SK-N-SH (cell line): ENCODE data around the gene SLC25A44. TPM values are rescaled to one million over a fixed set of nuclear protein-coding genes. Genes with fewer than 3 reads are reported as not detected.

Source experiments
- CTCF ChIA-PET: fragments of 300-600, 350-600 bp; formaldehyde crosslinking; extraction: SDS; loops from one replicate; lab custom pipeline; 2021; lab: Yijun Ruan, JAX
- POLR2A ChIA-PET: fragments of 350-600 bp; sonication (Branson Sonifier 250); formaldehyde crosslinking; extraction: SDS; loops from one replicate; lab custom pipeline; 2020; ENCODE audit warnings: antibody characterized with exemption, inconsistent platforms; lab: Yijun Ruan, JAX
- DNase-seq: peaks from one replicate; pipeline ENCODE4 v3.0.0; 2012
- H2AFZ ChIP-seq: fragments of 200-600 bp; sonication (generic); 2 replicates; pipeline ENCODE4 v1.8.1; 2016; ENCODE audit warnings: antibody characterized with exemption, mild to moderate bottlenecking, low read depth
- H3F3A ChIP-seq: fragments of 200-600 bp; sonication (generic); replicated peaks from 2 replicates; pipeline ENCODE3; 2016; ENCODE audit warnings: antibody characterized with exemption, mild to moderate bottlenecking; ENCODE audit not compliant: insufficient read depth
- H3K27ac ChIP-seq, 2 experiments: fragments of 200-500 bp in 1 of 2; fragments of 200-600 bp in 1 of 2; sonication (Bioruptor generic) in 1 of 2; sonication (generic), shearing (Covaris generic) in 1 of 2; 2 replicates each; pipeline versions ENCODE4 v1.5.1 to v1.6.1; 2014 to 2016; ENCODE audit warnings: low read depth in 2 of 2, inconsistent platforms in 1 of 2, low read length in 1 of 2, mild to moderate bottlenecking in 1 of 2, mixed read lengths in 1 of 2
- H3K27me3 ChIP-seq: fragments of 200-600 bp; sonication (generic), shearing (Covaris generic); 2 replicates; pipeline ENCODE4 v1.6.1; 2016; ENCODE audit warnings: mixed run types; ENCODE audit not compliant: insufficient read depth
- H3K36me3 ChIP-seq, 2 experiments: fragments of 200-500 bp in 1 of 2; fragments of 200-600 bp in 1 of 2; sonication (Bioruptor generic) in 1 of 2; sonication (generic) in 1 of 2; replicated peaks in 1 of 2; 2 replicates each; pipeline versions ENCODE3 to v1.5.1; 2014 to 2016; ENCODE audit warnings: low read length in 1 of 2, mild to moderate bottlenecking in 1 of 2; ENCODE audit not compliant: insufficient read depth in 2 of 2, control insufficient read depth in 1 of 2
- H3K4me1 ChIP-seq, 2 experiments: fragments of 200-500 bp in 1 of 2; fragments of 200-600 bp in 1 of 2; sonication (Bioruptor generic) in 1 of 2; sonication (generic), shearing (Covaris generic) in 1 of 2; 2 replicates each; pipeline versions ENCODE4 v1.5.1 to v1.6.1; 2014 to 2016; ENCODE audit warnings: low read depth in 1 of 2, low read length in 1 of 2, mixed run types in 1 of 2; ENCODE audit not compliant: insufficient read depth in 2 of 2, control insufficient read depth in 1 of 2
- H3K4me2 ChIP-seq: fragments of 200-600 bp; sonication (generic), shearing (Covaris generic); 2 replicates; pipeline ENCODE4 v1.6.1; 2017; ENCODE audit warnings: mixed run types
- H3K4me3 ChIP-seq, 2 experiments: fragments of 200-500 bp in 1 of 2; fragments of 200-600 bp in 1 of 2; sonication (Bioruptor generic) in 1 of 2; sonication (generic), shearing (Covaris generic) in 1 of 2; 2 replicates each; pipeline versions ENCODE4 v1.5.1 to v1.8.1; 2014 to 2016; ENCODE audit warnings: low read depth in 2 of 2, inconsistent platforms in 1 of 2, low read length in 1 of 2, mild to moderate bottlenecking in 1 of 2, mixed read lengths in 1 of 2, moderate library complexity in 1 of 2
- H3K79me2 ChIP-seq: fragments of 200-600 bp; sonication (generic); 2 replicates; pipeline ENCODE4 v1.8.1; 2017; ENCODE audit warnings: mild to moderate bottlenecking; ENCODE audit not compliant: insufficient read depth
- H3K9ac ChIP-seq: fragments of 200-600 bp; sonication (generic); 2 replicates; pipeline ENCODE4 v1.6.1; 2017; ENCODE audit warnings: mixed run types
- H3K9me2 ChIP-seq: fragments of 200-600 bp; sonication (generic); 2 replicates; pipeline ENCODE4 v1.6.1; 2017; ENCODE audit warnings: mixed run types
- H3K9me3 ChIP-seq: fragments of 200-600 bp; sonication (generic); 2 replicates; pipeline ENCODE4 v1.6.1; 2017; ENCODE audit warnings: mixed run types, mild to moderate bottlenecking, moderate library complexity
- H4K20me1 ChIP-seq: fragments of 200-600 bp; sonication (generic); 2 replicates; pipeline ENCODE4 v1.6.1; 2017; ENCODE audit warnings: mild to moderate bottlenecking, mixed run types; ENCODE audit not compliant: insufficient read depth
- ELF1 ChIP-seq: IDR thresholded peaks from 2 replicates; pipeline ENCODE4 v1.4.0; 2012
- EP300 ChIP-seq, 2 experiments: IDR thresholded peaks; 2 replicates each; pipeline versions ENCODE4 v1.4.0 to v1.6.1; 2012; ENCODE audit warnings: borderline replicate concordance in 1 of 2, low read depth in 1 of 2, low read length in 1 of 2
- FOSL2 ChIP-seq: IDR thresholded peaks from 2 replicates; pipeline ENCODE4 v1.4.0; 2012; ENCODE audit warnings: low read depth, mild to moderate bottlenecking, moderate library complexity, borderline replicate concordance
- FOXJ3 ChIP-seq: sonication (generic); formaldehyde crosslinking; IDR thresholded peaks from 2 replicates; pipeline ENCODE4 v1.5.1; 2020; ENCODE audit warnings: mild to moderate bottlenecking, missing genetic modification reagents
- FOXM1 ChIP-seq: IDR thresholded peaks from 2 replicates; pipeline ENCODE4 v1.4.0; 2012; ENCODE audit warnings: low read depth, mild to moderate bottlenecking
- GABPA ChIP-seq: IDR thresholded peaks from 2 replicates; pipeline ENCODE4 v1.4.0; 2012; ENCODE audit warnings: low read depth, mild to moderate bottlenecking
- GATA2 ChIP-seq: sonication (generic); formaldehyde crosslinking; IDR thresholded peaks from 2 replicates; pipeline ENCODE4 v1.5.0; 2020; ENCODE audit warnings: mild to moderate bottlenecking, missing genetic modification reagents
- JUND ChIP-seq: IDR thresholded peaks from 2 replicates; pipeline ENCODE4 v1.4.0; 2012
- MEF2A ChIP-seq: IDR thresholded peaks from 2 replicates; pipeline ENCODE4 v1.4.0; 2012; ENCODE audit warnings: low read depth, borderline replicate concordance
- MXI1 ChIP-seq: IDR thresholded peaks from 2 replicates; pipeline ENCODE4 v1.6.1; 2012; ENCODE audit warnings: mild to moderate bottlenecking, low read depth, low read length, improper control_type of control experiment
- NFIC ChIP-seq: IDR thresholded peaks from 2 replicates; pipeline ENCODE4 v1.4.0; 2012; ENCODE audit warnings: borderline replicate concordance
- PBX3 ChIP-seq: IDR thresholded peaks from 2 replicates; pipeline ENCODE4; 2012
- POLR2AphosphoS5 ChIP-seq: IDR thresholded peaks from 2 replicates; pipeline ENCODE4 v1.6.1; 2012; ENCODE audit warnings: low read depth, low read length
- RAD21 ChIP-seq: IDR thresholded peaks from 2 replicates; pipeline ENCODE4 v1.6.1; 2012; ENCODE audit warnings: mild to moderate bottlenecking, low read length
- RCOR1 ChIP-seq: fragments of 150-350 bp; IDR thresholded peaks from 2 replicates; pipeline ENCODE4 v1.6.1; 2017; ENCODE audit warnings: antibody characterized with exemption, low read length
- RXRA ChIP-seq: IDR thresholded peaks from 2 replicates; pipeline ENCODE4 v1.4.0; 2012; ENCODE audit warnings: low read depth, mild to moderate bottlenecking, borderline replicate concordance
- SMC3 ChIP-seq: IDR thresholded peaks from 2 replicates; pipeline ENCODE4 v1.6.1; 2012; ENCODE audit warnings: low read depth, low read length, improper control_type of control experiment
- TAF1 ChIP-seq: IDR thresholded peaks from 2 replicates; pipeline ENCODE4 v1.6.1; 2012; ENCODE audit warnings: low read depth, mild to moderate bottlenecking, low read length, moderate library complexity, borderline replicate concordance
- TCF12 ChIP-seq: IDR thresholded peaks from 2 replicates; pipeline ENCODE4 v1.4.0; 2012
- TEAD4 ChIP-seq: IDR thresholded peaks from 2 replicates; pipeline ENCODE4 v1.4.0; 2012; ENCODE audit warnings: mild to moderate bottlenecking, borderline replicate concordance; ENCODE audit not compliant: insufficient read depth
- YY1 ChIP-seq: IDR thresholded peaks from 2 replicates; pipeline ENCODE4 v1.4.0; 2012; ENCODE audit warnings: low read depth, mild to moderate bottlenecking
- WGBS: methylation state at CpG from one replicate; pipeline ENCODE4 v1.1.6; 2017; ENCODE audit warnings: low lambda C conversion rate; 5-methylcytosine and 5-hydroxymethylcytosine counted together
- polyA plus RNA-seq, 3 experiments: library from polyadenylated mRNA; depleted of rRNA; stranded (reverse); fragments of >200 nt; gene quantifications; 2 replicates each; pipeline ENCODE4 v1.2.3, GENCODE V29; 2012
- TF ChIP-seq, protein P1 (sequence below): IDR thresholded peaks from 2 replicates; pipeline ENCODE4 v1.6.1; 2012; ENCODE audit warnings: mild to moderate bottlenecking, low read depth, low read length, moderate library complexity
- TF ChIP-seq, protein P2 (sequence below): IDR thresholded peaks from 2 replicates; pipeline ENCODE4 v1.4.0; 2012; ENCODE audit warnings: low read depth
- TF ChIP-seq, protein P3 (sequence below): IDR thresholded peaks from 2 replicates; pipeline ENCODE4 v1.4.0; 2012; ENCODE audit warnings: low read depth, borderline replicate concordance
- TF ChIP-seq, protein P4 (sequence below): fragments of 200-600 bp; sonication (generic); IDR thresholded peaks from 2 replicates; pipeline ENCODE4 v1.6.1; 2017; ENCODE audit warnings: antibody characterized with exemption, mild to moderate bottlenecking, moderate library complexity

SLC25A44 gene, protein sequence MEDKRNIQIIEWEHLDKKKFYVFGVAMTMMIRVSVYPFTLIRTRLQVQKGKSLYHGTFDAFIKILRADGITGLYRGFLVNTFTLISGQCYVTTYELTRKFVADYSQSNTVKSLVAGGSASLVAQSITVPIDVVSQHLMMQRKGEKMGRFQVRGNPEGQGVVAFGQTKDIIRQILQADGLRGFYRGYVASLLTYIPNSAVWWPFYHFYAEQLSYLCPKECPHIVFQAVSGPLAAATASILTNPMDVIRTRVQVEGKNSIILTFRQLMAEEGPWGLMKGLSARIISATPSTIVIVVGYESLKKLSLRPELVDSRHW
- polyA plus RNA-seq (2012; rRNA removed): 28.5 and 40.2 TPM in 2 replicates
- polyA plus RNA-seq (2012; cell fraction: cytosol; rRNA removed): 25.1 and 30.1 TPM in 2 replicates
- 23.0 and 37.6 TPM in 2 replicates for polyA plus RNA-seq (2012; cell fraction: nucleus; rRNA removed)

DNA sequence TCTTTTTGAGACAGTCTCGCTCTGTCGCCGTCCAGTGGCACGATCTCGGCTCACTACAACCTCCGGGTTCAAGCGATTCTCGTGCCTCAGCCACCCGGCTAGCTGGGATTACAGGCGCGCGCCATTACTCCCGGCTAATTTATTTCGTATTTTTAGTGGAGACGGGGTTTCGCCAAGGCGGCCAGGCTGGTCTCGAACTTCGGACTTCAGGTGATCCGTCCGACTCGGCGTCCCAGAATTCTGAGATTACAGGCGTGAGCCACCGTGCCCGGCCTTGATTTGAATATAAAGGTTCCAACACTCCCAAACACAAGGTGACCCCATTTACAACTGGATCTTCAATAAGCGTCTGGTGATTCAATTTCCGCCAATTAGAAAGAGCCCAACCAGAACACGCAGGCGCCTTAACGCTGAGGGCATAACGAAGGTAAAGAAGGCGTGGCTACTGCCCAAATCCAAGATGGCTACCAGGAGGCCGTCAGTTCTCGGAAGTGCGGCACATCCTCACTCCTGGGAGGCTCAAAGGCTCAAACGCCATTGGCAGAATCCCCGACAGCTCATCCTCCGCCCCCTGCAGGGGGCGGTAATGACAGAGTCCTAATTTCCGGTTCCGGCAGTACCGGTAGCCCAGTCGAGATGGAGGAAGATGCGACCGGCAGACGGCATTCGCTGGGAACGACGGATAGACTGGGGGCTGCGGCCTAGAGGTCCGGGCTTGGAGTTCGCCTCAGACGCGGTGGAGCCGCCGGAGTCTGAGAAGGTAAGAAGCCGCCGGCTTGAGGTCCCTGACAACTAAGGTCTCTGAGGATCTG, at the start of gene SLC25A44:
TSS of gene SLC25A44 (plus strand) at position 617 of the 812 bp plus-strand sequence. CDS start 5,744 bp downstream, outside the sequence.
- H3K79me2 ChIP-seq: peaks cover 47% of the 10 kb centered on the region
- ChIA-PET CTCF (interaction anchor here (0.9 to 1.5 kb wide), 7 partner anchors 18 to 126 kb away, joined by 3 to 5 read pairs (median 4); partner anchors contain the start of gene PMF1), POLR2A (interaction anchor here (0.6 to 1.5 kb wide), 6 partner anchors 10 to 102 kb away, joined by 3 to 16 read pairs (median 4); partner anchors contain the start of genes GLMP and PMF1)
- H3K9me3 ChIP-seq: no peaks in the 10 kb centered on the region
- peak within 1 kb of the TSS; percentile 69 to 78 for H3K4me3 ChIP-seq
- H3K9me2 ChIP-seq: no peaks in the 10 kb centered on the region
- H3K9ac ChIP-seq: peak within 1 kb of the TSS; percentile 81
- no peaks in the 10 kb centered on the region for H3K27me3 ChIP-seq
- peaks cover 7 to 16% of the 10 kb centered on the region in 2 experiments; a peak in 2 of 4 replicates for H3K4me1 ChIP-seq
- H4K20me1 ChIP-seq: 0 out of 2 replicates have a peak, but pooled peaks cover 1% of the 10 kb centered on the region
- H2AFZ ChIP-seq: peak within 1 kb of the TSS; percentile 96
- no peaks in the 10 kb centered on the region for H3F3A ChIP-seq
- H3K36me3 ChIP-seq: peaks cover 9 to 18% of the 10 kb centered on the region in 2 experiments
- peak within 1 kb of the TSS; percentile 67 to 92 for H3K27ac ChIP-seq
- H3K4me2 ChIP-seq: peak within 1 kb of the TSS; percentile 92
- peak; percentile 92 for DNase-seq
- 4% methylated on average over 44 of the region's 59 CpGs for WGBS
- TF ChIP-seq RCOR1 (peak; percentile 16; the same call in 1 of the 2 replicates), GABPA (peak; percentile 94), TEAD4 (no peak), YY1 (peak; percentile 98), JUND (no peak), GATA2 (CRISPR knock-in tag) (no peak), PBX3 (peak; percentile 82), ELF1 (peak; percentile 80), SMC3 (no peak), TAF1 (no peak; the same call in none of the 2 replicates), POLR2AphosphoS5 (peak; percentile 90), RAD21 (no peak), FOXM1 (no peak), RXRA (no peak), NFIC (no peak), MXI1 (peak; percentile 78), FOXJ3 (CRISPR knock-in tag) (no peak), MEF2A (no peak), TCF12 (no peak), EP300 (IDR thresholded peaks at IDR 0.05; ENCODE audit: borderline replicate concordance in 1 of 2, low read depth in 1 of 2, low read length in 1 of 2) (no peak), FOSL2 (no peak; the same call in 1 of the 2 replicates)
- TF ChIP-seq, protein P1, sequence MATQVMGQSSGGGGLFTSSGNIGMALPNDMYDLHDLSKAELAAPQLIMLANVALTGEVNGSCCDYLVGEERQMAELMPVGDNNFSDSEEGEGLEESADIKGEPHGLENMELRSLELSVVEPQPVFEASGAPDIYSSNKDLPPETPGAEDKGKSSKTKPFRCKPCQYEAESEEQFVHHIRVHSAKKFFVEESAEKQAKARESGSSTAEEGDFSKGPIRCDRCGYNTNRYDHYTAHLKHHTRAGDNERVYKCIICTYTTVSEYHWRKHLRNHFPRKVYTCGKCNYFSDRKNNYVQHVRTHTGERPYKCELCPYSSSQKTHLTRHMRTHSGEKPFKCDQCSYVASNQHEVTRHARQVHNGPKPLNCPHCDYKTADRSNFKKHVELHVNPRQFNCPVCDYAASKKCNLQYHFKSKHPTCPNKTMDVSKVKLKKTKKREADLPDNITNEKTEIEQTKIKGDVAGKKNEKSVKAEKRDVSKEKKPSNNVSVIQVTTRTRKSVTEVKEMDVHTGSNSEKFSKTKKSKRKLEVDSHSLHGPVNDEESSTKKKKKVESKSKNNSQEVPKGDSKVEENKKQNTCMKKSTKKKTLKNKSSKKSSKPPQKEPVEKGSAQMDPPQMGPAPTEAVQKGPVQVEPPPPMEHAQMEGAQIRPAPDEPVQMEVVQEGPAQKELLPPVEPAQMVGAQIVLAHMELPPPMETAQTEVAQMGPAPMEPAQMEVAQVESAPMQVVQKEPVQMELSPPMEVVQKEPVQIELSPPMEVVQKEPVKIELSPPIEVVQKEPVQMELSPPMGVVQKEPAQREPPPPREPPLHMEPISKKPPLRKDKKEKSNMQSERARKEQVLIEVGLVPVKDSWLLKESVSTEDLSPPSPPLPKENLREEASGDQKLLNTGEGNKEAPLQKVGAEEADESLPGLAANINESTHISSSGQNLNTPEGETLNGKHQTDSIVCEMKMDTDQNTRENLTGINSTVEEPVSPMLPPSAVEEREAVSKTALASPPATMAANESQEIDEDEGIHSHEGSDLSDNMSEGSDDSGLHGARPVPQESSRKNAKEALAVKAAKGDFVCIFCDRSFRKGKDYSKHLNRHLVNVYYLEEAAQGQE: no peak
- TF ChIP-seq, protein P2, sequence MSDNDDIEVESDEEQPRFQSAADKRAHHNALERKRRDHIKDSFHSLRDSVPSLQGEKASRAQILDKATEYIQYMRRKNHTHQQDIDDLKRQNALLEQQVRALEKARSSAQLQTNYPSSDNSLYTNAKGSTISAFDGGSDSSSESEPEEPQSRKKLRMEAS: peak; percentile 52; the same call in 1 of the 2 replicates
- TF ChIP-seq, protein P3, sequence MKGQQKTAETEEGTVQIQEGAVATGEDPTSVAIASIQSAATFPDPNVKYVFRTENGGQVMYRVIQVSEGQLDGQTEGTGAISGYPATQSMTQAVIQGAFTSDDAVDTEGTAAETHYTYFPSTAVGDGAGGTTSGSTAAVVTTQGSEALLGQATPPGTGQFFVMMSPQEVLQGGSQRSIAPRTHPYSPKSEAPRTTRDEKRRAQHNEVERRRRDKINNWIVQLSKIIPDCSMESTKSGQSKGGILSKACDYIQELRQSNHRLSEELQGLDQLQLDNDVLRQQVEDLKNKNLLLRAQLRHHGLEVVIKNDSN: no peak
- TF ChIP-seq, protein P4, sequence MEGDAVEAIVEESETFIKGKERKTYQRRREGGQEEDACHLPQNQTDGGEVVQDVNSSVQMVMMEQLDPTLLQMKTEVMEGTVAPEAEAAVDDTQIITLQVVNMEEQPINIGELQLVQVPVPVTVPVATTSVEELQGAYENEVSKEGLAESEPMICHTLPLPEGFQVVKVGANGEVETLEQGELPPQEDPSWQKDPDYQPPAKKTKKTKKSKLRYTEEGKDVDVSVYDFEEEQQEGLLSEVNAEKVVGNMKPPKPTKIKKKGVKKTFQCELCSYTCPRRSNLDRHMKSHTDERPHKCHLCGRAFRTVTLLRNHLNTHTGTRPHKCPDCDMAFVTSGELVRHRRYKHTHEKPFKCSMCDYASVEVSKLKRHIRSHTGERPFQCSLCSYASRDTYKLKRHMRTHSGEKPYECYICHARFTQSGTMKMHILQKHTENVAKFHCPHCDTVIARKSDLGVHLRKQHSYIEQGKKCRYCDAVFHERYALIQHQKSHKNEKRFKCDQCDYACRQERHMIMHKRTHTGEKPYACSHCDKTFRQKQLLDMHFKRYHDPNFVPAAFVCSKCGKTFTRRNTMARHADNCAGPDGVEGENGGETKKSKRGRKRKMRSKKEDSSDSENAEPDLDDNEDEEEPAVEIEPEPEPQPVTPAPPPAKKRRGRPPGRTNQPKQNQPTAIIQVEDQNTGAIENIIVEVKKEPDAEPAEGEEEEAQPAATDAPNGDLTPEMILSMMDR: peak; percentile 21; the same call in 1 of the 2 replicates
